Fibroblast of skin of scalp (primary cell): Measurements from ENCODE around the gene SMIM45.
A peak's percentile ranks its signal among the peaks of the same experiment; 100 is the strongest.

ENCODE experiments used
- DNase-seq: peaks from one replicate; pipeline ENCODE4 v3.0.0-alpha.2; 2013

Gene SMIM45

GRCh38 chr22:41951898-41952474 lies at the start of gene SMIM45:
Gene SMIM45 (plus strand): TSS chr22:41952150.
- no peak for DNase-seq

- no peak for DNase-seq
Observed at GRCh38 chr22:41902932-41903421, 49.0 kb upstream of the SMIM45 start.

- DNase-seq: no peak
Observed at GRCh38 chr22:41904450-41905410, 47.2 kb upstream of the SMIM45 start.

- no peak for DNase-seq
Observed at GRCh38 chr22:41905411-41906202, 46.3 kb upstream of the SMIM45 start.

GRCh38 chr22:41906822-41907221 lies 45.1 kb upstream of the SMIM45 start:
- DNase-seq: no peak

GRCh38 chr22:41907436-41908401 lies 44.2 kb upstream of the SMIM45 start:
- peak; percentile 31 for DNase-seq

- DNase-seq: no peak
Observed at GRCh38 chr22:41908411-41909309, 43.3 kb upstream of the SMIM45 start.

GRCh38 chr22:41909310-41910049 lies 42.5 kb upstream of the SMIM45 start:
- no peak for DNase-seq

GRCh38 chr22:41910050-41911000 lies 41.6 kb upstream of the SMIM45 start:
- peak; percentile 15 for DNase-seq

GRCh38 chr22:41911001-41911611 lies 40.8 kb upstream of the SMIM45 start:
- DNase-seq: no peak

- DNase-seq: no peak
Observed at GRCh38 chr22:41912338-41913039, 39.5 kb upstream of the SMIM45 start.

GRCh38 chr22:41913040-41913719 lies 38.8 kb upstream of the SMIM45 start:
- no peak for DNase-seq

- no peak for DNase-seq
Observed at GRCh38 chr22:41913842-41914534, 38.0 kb upstream of the SMIM45 start.

- DNase-seq: no peak
Observed at GRCh38 chr22:41914611-41915034, 37.3 kb upstream of the SMIM45 start.

GRCh38 chr22:41915035-41915785 lies 36.7 kb upstream of the SMIM45 start, which contains the start of gene SHISA8:
Gene SHISA8 (minus strand): TSS chr22:41915074. CDS start chr22:41914667, 407 bp downstream.
- DNase-seq: peak; percentile 35
